ENCODE measurements around the gene ABTB2. TPM values are rescaled to one million over a fixed set of nuclear protein-coding genes. Genes with fewer than 3 reads are reported as not detected.

Gene ABTB2
- total and polyA plus RNA-seq, 2 of the 8 experiments (the other 6 are each of a cell fraction or from before 2014, with no cell fraction given), result 7.7 to 10.2 TPM

GRCh38 chr11:34111722-34112270 lies 246.0 kb downstream of the ABTB2 start:
- no peak for FAIRE-seq
- H3K27ac ChIP-seq (ENCODE audit: low read depth, low read length), result no peak overlapping the region
- no peaks in the 10 kb centered on the region for H3K9me3 ChIP-seq (ENCODE audit: insufficient read depth in 2 of 2, low read depth in 1 of 2, low read length in 1 of 2)
- H2BK120ac ChIP-seq (replicated peaks; ENCODE audit: low read depth, low read length), result no peak overlapping the region
- 90% methylated on average over 6 of the region's 6 CpGs; no CpG with 5 or more reads in 1 of the 2 experiments for WGBS, 2 experiments (ENCODE audit: extremely low coverage in 1 of 2, insufficient coverage in 1 of 2, insufficient read length in 1 of 2, insufficient replicate concordance in 2 of 2, low coverage in 1 of 2, low lambda C conversion rate in 2 of 2, missing lambda C conversion rate in 1 of 2)
- no peaks in the 10 kb centered on the region for H3K23me2 ChIP-seq (ENCODE audit: low read depth, low read length)
- no peaks in the 10 kb centered on the region for H3K4me1 ChIP-seq (replicated peaks in 1 of 4; ENCODE audit: control insufficient read depth in 3 of 4, insufficient read depth in 4 of 4, low read length in 3 of 4)
- peaks cover 0 to 18% of the 10 kb centered on the region in 2 experiments; a peak in 3 of 4 replicates for H3K79me2 ChIP-seq (ENCODE audit: control insufficient read depth in 1 of 2, insufficient read depth in 2 of 2, low read length in 2 of 2)
- no peak overlapping the region for H3K56ac ChIP-seq (replicated peaks; ENCODE audit: insufficient read length, low read depth, low read length)
- no peak overlapping the region for H2BK12ac ChIP-seq (ENCODE audit: low read depth, low read length)
- H3K4me3 ChIP-seq (ENCODE audit: extremely low read depth in 1 of 4, insufficient read depth in 2 of 4, low read depth in 3 of 4, low read length in 4 of 4), result no peak overlapping the region
- no peaks in the 10 kb centered on the region for H3K79me1 ChIP-seq (ENCODE audit: low read depth, low read length)
- CTCF ChIA-PET (ENCODE audit: partially characterized antibody), result interaction anchor here (0.7 to 1.2 kb wide), 2 partner anchors 34 to 114 kb away, joined by 3 read pairs; no protein-coding TSS in a partner anchor
- no peak overlapping the region for H4K8ac ChIP-seq (ENCODE audit: extremely low read depth, insufficient read depth, low read length)
- H3K4me2 ChIP-seq (ENCODE audit: insufficient read depth in 1 of 2, low read depth in 2 of 2, low read length in 2 of 2), result no peak overlapping the region
- H4K91ac ChIP-seq (replicated peaks; ENCODE audit: insufficient read length, low read length), result no peak overlapping the region
- no peak overlapping the region for H2AK5ac ChIP-seq (ENCODE audit: low read depth, low read length)
- H3K23ac ChIP-seq (ENCODE audit: insufficient read length), result no peak overlapping the region
- no peak overlapping the region for H3K18ac ChIP-seq (ENCODE audit: extremely low read depth, low read length)
- no peak overlapping the region for H3K9ac ChIP-seq (replicated peaks in 1 of 4; ENCODE audit: extremely low read depth in 1 of 4, low read depth in 3 of 4, low read length in 3 of 4)
- H4K5ac ChIP-seq (ENCODE audit: insufficient read length, low read depth, low read length), result no peak overlapping the region
- H4K20me1 ChIP-seq (replicated peaks in 1 of 2; ENCODE audit: control insufficient read depth in 1 of 2, insufficient read depth in 2 of 2, low read length in 2 of 2), result peaks cover 4 to 6% of the 10 kb centered on the region in 2 experiments
- H3K27me3 ChIP-seq (replicated peaks in 1 of 4; ENCODE audit: control insufficient read depth in 3 of 4, extremely low read depth in 1 of 4, insufficient read depth in 3 of 4, low read length in 3 of 4), result no peaks in the 10 kb centered on the region
- H3K14ac ChIP-seq (ENCODE audit: insufficient read length), result no peak overlapping the region
- peaks cover 42 to 83% (median 69%) of the 10 kb centered on the region in 4 experiments for H3K36me3 ChIP-seq (ENCODE audit: control insufficient read depth in 2 of 4, insufficient read depth in 4 of 4, low read length in 3 of 4)
- H2AFZ ChIP-seq (ENCODE audit: low read length), result no peak overlapping the region
- H2BK15ac ChIP-seq (ENCODE audit: low read length), result no peak overlapping the region
- no peak overlapping the region for H2BK20ac ChIP-seq (ENCODE audit: low read length)
- POLR2A ChIA-PET (ENCODE audit: partially characterized antibody), result interaction anchor here (1.4 to 1.5 kb wide), 3 partner anchors 10 to 43 kb away, joined by 3 to 6 read pairs (median 5); no protein-coding TSS in a partner anchor
- DNase-seq (ENCODE audit: low read depth in 1 of 2, low spot score in 2 of 2), result no peak
- H3K4ac ChIP-seq (replicated peaks; ENCODE audit: insufficient read length, low read depth, low read length), result no peak overlapping the region
- no peak overlapping the region for H2BK5ac ChIP-seq (ENCODE audit: low read depth, low read length)
